ENCODE data around the gene CCDC40. TPM values are rescaled to one million over a fixed set of nuclear protein-coding genes. Genes with fewer than 3 reads are reported as not detected.
"Not testable (repeated sequence)": the region's sequence is repeated elsewhere in the genome, so short reads cannot be mapped to it uniquely, and the experiment has no call there.

CCDC40 gene
- total RNA-seq, 1 donor from 2014 or later: 4.4 TPM

DNA sequence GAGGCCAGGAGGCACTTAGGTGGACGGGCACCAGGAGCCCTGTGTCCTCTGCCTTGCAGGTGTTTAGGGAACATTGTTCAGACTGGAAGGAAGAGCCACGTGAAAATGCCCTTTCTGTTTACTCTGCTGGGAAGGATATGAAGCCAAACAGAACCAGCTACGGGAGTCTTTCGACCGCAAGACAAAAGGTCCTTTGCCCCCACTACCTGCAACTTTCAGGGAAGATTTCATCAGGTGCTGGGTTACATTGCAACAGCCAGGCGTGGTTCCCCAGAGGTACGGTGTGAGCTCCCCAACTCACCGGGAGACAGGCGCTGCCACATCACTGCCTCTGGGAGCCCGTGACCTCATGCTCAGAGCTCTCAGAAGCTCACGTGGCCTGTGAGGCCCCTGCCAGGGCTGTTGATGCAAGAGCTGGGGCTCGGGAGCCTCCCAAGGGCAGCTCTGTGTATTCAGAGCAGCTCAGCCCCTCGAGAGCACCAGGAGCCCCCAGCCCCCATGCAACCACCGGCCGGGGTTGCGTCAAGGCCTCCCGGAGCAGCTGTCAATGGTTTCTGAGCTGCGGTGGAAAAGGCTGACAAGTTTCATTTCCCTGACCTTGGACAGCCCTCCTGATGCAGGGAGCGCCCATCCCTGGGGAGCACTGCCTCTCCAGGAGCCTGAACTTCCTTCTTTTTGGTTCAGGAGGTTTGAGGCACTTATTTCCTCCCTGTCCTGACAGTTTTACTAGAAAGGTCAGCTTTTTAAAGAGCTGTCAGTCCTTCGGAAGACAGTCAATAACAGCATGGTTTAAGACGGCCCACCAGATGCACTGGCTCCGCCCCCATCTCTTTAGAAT, 42.8 kb upstream of the CCDC40 start:
- no peaks in the 10 kb centered on the region for H3K36me3 ChIP-seq (ENCODE audit: control insufficient read depth, insufficient read depth, low read length)
- no peak overlapping the region for H3K4me3 ChIP-seq (ENCODE audit: low read depth, low read length)
- H3K27me3 ChIP-seq (ENCODE audit: control insufficient read depth, insufficient read depth, low read length): no peaks in the 10 kb centered on the region
- peak; percentile 28 for DNase-seq (ENCODE audit: low read depth)
- TF ChIP-seq, protein P1, sequence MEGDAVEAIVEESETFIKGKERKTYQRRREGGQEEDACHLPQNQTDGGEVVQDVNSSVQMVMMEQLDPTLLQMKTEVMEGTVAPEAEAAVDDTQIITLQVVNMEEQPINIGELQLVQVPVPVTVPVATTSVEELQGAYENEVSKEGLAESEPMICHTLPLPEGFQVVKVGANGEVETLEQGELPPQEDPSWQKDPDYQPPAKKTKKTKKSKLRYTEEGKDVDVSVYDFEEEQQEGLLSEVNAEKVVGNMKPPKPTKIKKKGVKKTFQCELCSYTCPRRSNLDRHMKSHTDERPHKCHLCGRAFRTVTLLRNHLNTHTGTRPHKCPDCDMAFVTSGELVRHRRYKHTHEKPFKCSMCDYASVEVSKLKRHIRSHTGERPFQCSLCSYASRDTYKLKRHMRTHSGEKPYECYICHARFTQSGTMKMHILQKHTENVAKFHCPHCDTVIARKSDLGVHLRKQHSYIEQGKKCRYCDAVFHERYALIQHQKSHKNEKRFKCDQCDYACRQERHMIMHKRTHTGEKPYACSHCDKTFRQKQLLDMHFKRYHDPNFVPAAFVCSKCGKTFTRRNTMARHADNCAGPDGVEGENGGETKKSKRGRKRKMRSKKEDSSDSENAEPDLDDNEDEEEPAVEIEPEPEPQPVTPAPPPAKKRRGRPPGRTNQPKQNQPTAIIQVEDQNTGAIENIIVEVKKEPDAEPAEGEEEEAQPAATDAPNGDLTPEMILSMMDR (IDR thresholded peaks at IDR 0.05; ENCODE audit: insufficient read depth, low read length, poor library complexity, severe bottlenecking): no peak

DNA sequence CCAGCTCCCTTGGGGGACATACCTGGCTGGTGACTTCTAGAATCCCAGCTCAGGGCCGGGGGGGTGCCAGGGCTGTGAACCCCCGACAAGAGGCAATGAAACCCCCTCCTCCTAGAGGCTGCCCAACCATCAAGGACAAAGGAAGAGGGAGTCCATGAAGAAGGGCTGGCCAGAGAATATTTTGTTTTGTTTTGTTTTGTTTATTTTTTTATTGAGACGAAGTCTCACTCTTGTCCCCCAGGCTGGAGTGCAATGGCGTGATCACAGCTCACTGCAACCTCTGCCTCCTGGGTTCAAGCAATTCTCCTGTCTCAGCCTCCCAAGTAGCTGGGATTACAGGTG, 42.2 kb upstream of the CCDC40 start:
- not testable (repeated sequence) for H3K36me3 ChIP-seq (ENCODE audit: control insufficient read depth, insufficient read depth, low read length); H3K4me3 ChIP-seq (ENCODE audit: low read depth, low read length)

DNA sequence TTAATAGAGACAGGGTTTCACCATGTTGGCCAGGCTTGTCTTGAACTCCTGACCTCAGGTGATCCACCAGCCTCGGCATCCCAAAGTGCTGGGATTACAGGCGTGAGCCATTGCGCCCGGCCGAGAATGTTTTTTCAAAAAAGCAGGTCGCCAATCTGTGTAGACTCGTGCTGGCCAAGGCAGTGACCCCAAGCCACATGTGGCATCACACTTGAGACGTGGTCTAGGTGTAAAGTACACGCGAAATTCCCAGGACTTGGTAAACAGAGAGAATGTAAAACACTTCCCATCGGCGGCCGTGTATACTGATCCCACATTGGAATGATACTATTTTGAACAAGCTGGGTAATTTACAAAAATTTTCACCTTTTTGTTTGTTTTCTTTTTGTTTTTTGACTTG, 41.8 kb upstream of the CCDC40 start:
- TF ChIP-seq, protein P1 (IDR thresholded peaks at IDR 0.05; ENCODE audit: insufficient read depth, low read length, poor library complexity, severe bottlenecking): no peak
- no peaks in the 10 kb centered on the region for H3K36me3 ChIP-seq (ENCODE audit: control insufficient read depth, insufficient read depth, low read length)

More for the DNA sequence above, 42.2 kb upstream of the CCDC40 start:
- H3K27me3 ChIP-seq (ENCODE audit: control insufficient read depth, insufficient read depth, low read length); DNase-seq (ENCODE audit: low read depth): not testable (repeated sequence)

DNA sequence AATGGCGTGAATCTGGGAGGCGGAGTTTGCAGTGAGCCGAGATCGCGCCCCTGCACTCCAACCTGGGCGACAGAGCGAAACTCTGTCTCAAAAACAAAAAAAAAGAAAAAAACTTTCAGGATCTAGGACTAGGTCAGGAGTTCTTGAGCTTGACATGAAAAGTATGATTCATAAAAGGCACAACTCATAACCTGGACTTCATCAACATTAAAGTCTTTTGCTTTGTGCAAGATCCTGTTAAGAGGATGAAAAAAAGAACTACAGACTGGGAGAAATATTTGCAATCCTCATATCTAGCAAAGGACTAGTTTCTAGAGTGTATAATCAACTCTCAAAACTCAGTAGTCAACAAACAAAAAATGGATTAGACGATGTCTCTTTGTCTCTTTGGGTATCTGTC, 40.7 kb upstream of the CCDC40 start:
- Histone ChIP-seq H3K36me3 (ENCODE audit: control insufficient read depth, insufficient read depth, low read length) (no peaks in the 10 kb centered on the region), H3K4me3 (ENCODE audit: low read depth, low read length) (no peak overlapping the region), H3K27me3 (ENCODE audit: control insufficient read depth, insufficient read depth, low read length) (no peaks in the 10 kb centered on the region)
- TF ChIP-seq, protein P1 (IDR thresholded peaks at IDR 0.05; ENCODE audit: insufficient read depth, low read length, poor library complexity, severe bottlenecking): no peak
- no peak for DNase-seq (ENCODE audit: low read depth)

More for the DNA sequence above, 41.8 kb upstream of the CCDC40 start:
- no peak overlapping the region for H3K4me3 ChIP-seq (ENCODE audit: low read depth, low read length)
- H3K27me3 ChIP-seq (ENCODE audit: control insufficient read depth, insufficient read depth, low read length): no peaks in the 10 kb centered on the region
- no peak for DNase-seq (ENCODE audit: low read depth)

DNA sequence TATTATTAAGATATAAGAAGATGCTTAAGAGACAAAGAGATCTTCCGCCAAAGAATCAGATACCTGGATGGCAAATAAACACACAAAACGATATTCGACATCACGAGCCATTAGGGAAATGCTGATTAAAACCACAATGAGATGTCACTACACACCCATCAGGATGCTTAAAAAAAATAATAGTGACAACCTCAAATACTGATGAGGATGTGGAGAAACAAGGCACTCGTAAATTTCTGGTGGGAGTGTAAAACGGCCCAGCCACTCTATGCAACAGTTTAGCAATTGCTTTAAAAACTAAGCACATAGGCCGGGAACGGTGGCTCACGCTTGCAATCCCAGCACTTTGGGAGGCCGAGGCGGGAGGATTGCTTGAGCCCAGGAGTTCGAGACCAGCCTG, 40.2 kb upstream of the CCDC40 start:
- TF ChIP-seq, protein P1 (IDR thresholded peaks at IDR 0.05; ENCODE audit: insufficient read depth, low read length, poor library complexity, severe bottlenecking): no peak
- DNase-seq (ENCODE audit: low read depth): no peak
- Histone ChIP-seq H3K4me3 (ENCODE audit: low read depth, low read length) (no peak overlapping the region), H3K36me3 (ENCODE audit: control insufficient read depth, insufficient read depth, low read length) (no peaks in the 10 kb centered on the region), H3K27me3 (ENCODE audit: control insufficient read depth, insufficient read depth, low read length) (no peaks in the 10 kb centered on the region)

DNA sequence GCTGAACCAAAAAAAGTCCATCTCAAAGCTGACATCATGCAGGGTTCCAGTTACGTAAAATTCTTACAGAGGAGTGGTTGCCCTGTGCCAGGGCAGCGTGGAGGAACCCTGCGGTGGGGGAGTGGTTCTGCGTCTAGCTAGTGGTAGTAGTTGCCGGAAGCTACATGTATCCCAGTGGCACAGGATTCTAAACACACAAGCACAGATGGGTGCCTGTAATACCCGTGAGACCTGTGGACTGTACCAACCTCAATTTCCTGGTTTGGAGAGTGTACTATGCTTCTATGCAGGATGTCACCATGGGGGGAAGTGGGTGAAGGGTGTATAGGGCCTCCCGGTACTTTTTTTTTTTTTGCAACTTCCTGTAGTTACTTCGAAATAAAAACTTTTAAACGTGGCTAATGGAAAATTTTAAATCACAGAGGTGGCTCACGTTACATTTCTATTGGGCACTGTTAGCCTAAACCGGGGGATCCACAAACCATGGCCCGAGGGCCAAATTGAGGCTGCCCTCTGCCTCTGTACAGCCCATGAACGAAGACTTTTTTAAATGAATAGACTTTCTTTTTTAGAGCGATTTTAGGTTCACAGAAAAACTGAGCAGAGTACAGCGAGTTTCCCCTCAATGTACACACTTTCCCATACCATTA, 39.3 kb upstream of the CCDC40 start:
- Histone ChIP-seq H3K4me3 (ENCODE audit: low read depth, low read length) (no peak overlapping the region), H3K36me3 (ENCODE audit: control insufficient read depth, insufficient read depth, low read length) (no peaks in the 10 kb centered on the region), H3K27me3 (ENCODE audit: control insufficient read depth, insufficient read depth, low read length) (no peaks in the 10 kb centered on the region)
- DNase-seq (ENCODE audit: low read depth): no peak
- TF ChIP-seq, protein P1 (IDR thresholded peaks at IDR 0.05; ENCODE audit: insufficient read depth, low read length, poor library complexity, severe bottlenecking): no peak
